Stimulated activated CD8-positive, alpha-beta memory T cell treated with anti-CD3 and anti-CD28 coated beads, Interleukin-4, amount 100 ng/mL, for 1 hour (primary cell): ENCODE data around the gene CSMD2.

ENCODE experiments used
- DNase-seq, 2 donors: peaks; one replicate each; pipeline ENCODE4 v3.0.0-alpha.2; 2020; ENCODE audit warnings: low read depth in 2 of 2, low spot score in 1 of 2

The CSMD2 gene

DNA sequence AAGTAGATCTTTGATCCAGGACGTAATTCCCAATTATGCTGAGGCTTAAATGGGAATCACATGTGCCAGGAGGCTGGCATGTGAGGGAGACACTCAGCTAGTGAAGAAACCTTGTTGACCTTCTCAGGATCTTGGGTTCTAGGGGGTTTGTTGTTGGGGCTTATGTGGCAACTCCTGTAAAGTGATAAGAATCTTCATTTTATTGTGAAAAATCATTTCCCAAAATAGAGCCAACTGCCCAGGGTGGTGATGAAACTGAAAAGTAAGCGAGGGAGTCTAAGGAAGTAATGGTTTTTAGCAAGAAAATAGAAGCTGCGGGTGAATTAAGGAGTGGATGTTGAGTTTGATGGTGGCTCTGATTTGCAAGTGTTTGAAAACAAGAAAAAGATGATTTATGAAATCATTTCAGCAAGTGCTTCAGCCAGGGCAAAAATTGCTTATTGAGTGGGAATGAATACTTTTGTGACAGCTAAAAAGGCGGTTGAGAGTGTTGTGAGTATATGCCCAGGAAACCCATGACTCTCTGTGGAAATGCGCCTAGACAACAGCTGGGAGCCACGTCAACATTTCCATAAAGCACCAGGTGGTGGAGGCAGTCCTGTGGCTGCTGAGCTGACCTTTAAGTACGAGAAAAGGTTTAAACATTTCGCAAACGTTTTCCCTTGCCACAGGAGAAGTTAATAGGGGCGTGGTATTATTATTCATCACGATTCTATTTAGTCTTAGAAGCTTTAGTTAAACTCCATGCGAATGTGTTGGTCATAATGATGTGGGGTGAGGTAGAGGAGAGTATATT, 198.5 kb downstream of the CSMD2 start:
- DNase-seq: no peak

GRCh38 chr1:33965086-33965485, 199.9 kb downstream of the CSMD2 start:
- DNase-seq: no peak

- no peak for DNase-seq
Measured at GRCh38 chr1:33962061-33962460, 203.0 kb downstream of the CSMD2 start.

- no peak for DNase-seq
Measured at GRCh38 chr1:33960188-33960895, 204.7 kb downstream of the CSMD2 start.

GRCh38 chr1:33957854-33958253, 207.2 kb downstream of the CSMD2 start:
- no peak for DNase-seq

DNA sequence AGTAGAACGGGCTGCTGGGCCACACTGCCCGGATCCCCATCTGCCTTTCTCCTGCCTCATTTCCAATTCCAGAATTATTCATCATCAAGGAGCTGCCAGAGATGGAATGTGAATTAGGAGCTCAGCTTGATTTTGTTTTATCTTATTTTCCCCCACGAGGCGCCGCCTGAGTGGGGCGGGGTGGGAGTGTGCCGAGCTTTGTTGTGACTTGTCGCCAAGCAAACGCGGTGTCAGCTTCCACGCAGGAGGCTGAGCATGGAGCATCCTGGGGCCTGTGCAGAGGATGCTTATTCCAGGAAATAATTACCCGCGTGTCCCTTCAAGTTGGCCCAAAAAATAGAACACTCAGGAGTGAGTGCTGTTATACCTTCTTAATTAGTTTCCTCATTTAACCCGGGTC, 209.9 kb downstream of the CSMD2 start:
- DNase-seq: no peak

- no peak for DNase-seq
Measured at GRCh38 chr1:33949570-33949969, 215.5 kb downstream of the CSMD2 start.

DNA sequence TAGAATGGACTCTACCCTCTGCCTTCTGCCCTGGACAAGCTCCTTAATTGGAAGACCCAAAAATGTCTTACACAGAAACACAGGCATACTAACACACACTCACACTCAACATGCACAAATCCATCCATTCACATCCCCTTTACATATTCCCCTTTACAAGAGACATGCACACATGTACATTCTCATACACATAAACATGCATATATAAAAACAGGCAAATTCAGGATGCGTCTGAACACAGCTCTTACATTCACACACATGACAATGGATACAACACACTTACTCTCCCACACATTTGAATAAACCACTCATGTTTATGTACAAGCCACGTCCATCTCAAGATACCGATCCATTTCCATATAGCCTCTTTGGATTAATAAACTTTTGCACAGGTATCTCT, 216.7 kb downstream of the CSMD2 start:
- no peak for DNase-seq

DNA sequence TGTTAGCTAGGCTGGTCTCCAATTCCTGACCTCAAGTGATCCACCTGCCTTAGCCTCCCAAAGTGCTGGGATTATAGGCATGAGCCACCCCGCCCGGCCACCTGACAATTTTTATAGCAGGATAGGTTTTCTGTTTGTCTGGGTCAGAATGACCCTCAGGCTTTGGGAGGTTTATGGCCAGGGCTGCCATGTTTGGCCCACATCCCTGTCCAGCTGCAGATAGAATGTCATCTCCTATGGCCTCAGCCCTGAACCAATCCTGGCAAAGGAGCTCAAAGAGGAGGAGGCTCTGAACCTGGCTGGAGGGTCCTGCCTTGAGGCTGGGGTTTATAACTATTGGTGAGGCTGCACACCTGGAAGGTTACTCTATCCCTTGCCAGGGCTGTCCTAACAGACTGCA, 218.2 kb downstream of the CSMD2 start:
- DNase-seq: no peak

- no peak for DNase-seq
Measured at GRCh38 chr1:33944846-33945245, 220.2 kb downstream of the CSMD2 start.

GRCh38 chr1:33943978-33944377, 221.1 kb downstream of the CSMD2 start:
- no peak for DNase-seq

- DNase-seq: no peak
Measured at GRCh38 chr1:33932871-33933270, 232.2 kb downstream of the CSMD2 start.

DNA sequence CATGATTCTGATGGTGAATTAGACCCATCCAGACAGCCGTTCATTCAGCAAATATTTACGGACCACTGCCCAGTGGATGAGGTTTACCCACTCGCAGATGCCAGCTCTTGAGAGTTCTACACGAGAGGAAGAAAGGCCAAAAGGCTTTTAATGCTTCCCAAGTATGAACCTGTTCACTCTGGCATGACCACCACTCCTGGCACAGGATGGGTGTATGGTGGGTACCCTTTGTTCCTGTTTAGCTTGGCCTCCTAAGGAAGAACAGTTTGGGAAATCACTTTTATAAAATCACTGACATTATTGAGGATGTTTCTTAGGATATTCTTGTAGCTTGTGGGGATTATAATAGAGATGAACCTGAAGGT, 233.9 kb downstream of the CSMD2 start:
- no peak for DNase-seq

- no peak for DNase-seq
Measured at GRCh38 chr1:33930346-33931110, 234.5 kb downstream of the CSMD2 start.

GRCh38 chr1:33928251-33928650, 236.8 kb downstream of the CSMD2 start:
- DNase-seq: no peak

DNA sequence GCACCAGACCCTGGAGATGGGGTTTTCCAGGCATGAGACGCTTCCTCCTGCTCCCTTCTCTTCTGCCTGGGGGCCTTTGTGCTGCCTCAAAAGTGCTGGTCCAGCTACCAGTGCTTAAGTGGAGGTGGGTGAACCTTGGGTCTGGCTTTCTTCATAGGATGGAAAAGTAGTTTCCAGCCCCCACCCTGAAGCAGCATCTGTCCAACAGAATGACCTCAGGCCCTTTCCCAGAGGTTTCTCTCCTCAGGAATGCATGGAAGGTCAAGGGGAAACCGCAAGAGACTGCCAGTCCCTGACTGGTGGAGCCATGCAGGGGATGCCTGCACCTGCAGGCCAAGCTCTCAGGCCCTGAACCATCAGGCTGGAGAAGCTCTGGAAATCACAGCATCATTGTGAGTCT, 237.3 kb downstream of the CSMD2 start:
- DNase-seq: no peak

- no peak for DNase-seq
Measured at GRCh38 chr1:33925586-33925985, 239.4 kb downstream of the CSMD2 start.

GRCh38 chr1:33921281-33921680, 243.7 kb downstream of the CSMD2 start:
- DNase-seq: no peak

DNA sequence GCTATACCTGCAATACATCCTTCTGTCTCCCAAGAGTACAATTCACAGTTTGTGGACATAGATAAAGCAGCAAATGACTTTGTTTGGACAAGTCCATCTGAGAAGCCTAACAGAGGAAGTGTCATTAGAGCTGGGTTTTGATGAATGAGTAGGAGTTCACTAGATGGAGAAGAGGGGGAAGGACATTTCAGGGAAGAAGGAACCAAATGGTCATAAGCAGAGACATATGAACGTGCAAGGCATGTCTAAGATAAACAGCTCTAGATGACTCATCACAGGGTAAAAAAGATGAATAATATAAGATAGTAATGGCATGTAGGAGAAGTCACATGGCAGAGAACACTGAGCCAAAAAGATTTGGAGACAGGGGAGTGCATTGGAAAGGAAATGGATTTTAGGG, 246.7 kb downstream of the CSMD2 start:
- no peak for DNase-seq

DNA sequence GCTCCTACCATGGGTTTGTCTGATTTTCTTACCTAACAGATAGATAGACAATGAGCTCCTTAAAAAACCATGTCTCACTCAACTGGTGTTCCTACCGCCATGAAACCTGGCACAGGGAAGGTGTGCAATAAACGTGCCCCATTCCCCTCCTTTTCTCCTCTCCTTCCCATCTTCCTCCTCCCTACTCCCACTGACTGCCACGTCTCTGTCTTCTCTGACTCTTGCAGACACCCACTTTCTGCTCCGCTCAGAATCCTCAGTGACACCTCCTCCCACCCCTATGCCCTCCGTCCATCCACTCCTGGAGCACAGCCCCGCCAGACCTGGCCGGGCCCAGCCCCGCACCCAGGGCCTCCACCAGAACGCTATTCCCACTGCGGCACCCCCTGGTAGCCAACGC, 248.2 kb downstream of the CSMD2 start:
- no peak for DNase-seq

DNA sequence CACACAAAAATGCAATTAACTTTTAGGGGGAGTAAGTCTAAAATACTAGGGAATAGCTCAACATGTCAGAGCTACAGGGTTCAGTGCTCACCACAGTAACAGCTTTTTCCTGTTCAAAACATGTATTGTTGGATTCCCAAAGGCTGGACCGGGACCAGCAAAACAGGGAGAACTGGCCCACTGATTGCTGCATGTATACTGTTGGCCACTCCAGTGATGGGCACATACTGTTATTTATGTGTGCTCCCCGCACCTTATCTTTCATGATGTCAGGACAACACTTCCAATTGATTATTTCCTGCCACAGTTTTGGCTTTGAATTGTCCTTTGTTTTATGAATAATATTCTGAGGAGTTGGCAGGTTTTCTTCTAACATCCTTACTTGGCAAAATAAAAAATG, 250.5 kb downstream of the CSMD2 start:
- DNase-seq: no peak

- DNase-seq: no peak
Measured at GRCh38 chr1:33908324-33908956, 256.6 kb downstream of the CSMD2 start.
